BE2C (cell line): ENCODE measurements around the gene COL27A1.
"Not testable (repeated sequence)": the region's sequence is repeated elsewhere in the genome, so short reads cannot be mapped to it uniquely, and the experiment has no call there.

Experiments used
- DNase-seq: peaks from one replicate; pipeline ENCODE4 v3.0.0-alpha.2; 2020
- H3K27me3 ChIP-seq: fragments of 250-450 bp; sonication (Bioruptor Pico); 2 replicates; pipeline ENCODE4 v1.5.1; 2020; ENCODE audit warnings: mild to moderate bottlenecking
- H3K36me3 ChIP-seq: fragments of 250-450 bp; sonication (Bioruptor Pico); 2 replicates; pipeline ENCODE4 v1.5.1; 2020; ENCODE audit warnings: mild to moderate bottlenecking
- H3K4me1 ChIP-seq: fragments of 250-450 bp; sonication (Bioruptor Pico); 2 replicates; pipeline ENCODE4 v1.5.1; 2020
- H3K4me3 ChIP-seq: 2 replicates; pipeline ENCODE4 v1.5.1; 2011; ENCODE audit warnings: low read depth, low read length
- H3K9me3 ChIP-seq: fragments of 250-450 bp; sonication (Bioruptor Pico); 2 replicates; pipeline ENCODE4 v1.5.1; 2020
- TF ChIP-seq, protein P1 (sequence below): IDR thresholded peaks from 2 replicates; pipeline ENCODE4 v1.5.1; 2012; ENCODE audit warnings: mild to moderate bottlenecking, low read depth, low read length

The COL27A1 gene

DNA sequence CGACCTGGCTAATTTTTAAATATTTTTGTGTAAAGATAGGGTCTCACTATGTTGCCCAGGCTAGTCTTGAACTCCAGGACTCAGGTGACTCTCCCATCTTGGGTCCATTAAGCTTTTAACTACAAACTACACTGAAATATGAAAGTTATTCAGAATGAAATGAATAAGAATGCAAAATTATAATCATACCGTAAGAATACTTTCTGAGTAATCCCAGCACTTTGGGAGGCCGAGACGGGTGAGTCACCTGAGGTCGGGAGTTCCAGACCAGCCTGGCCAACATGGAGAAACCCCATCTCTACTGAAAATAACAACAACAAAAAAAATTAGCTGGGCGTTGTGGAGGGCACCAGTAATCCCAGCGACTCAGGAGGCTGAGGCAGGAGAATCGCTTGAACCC lies 166.4 kb downstream of the COL27A1 start:
- Histone ChIP-seq H3K4me3 (no peak overlapping the region), H3K27me3 (no peaks in the 10 kb centered on the region), H3K36me3 (no peaks in the 10 kb centered on the region), H3K4me1 (no peaks in the 10 kb centered on the region), H3K9me3 (no peaks in the 10 kb centered on the region)
- TF ChIP-seq, protein P1, sequence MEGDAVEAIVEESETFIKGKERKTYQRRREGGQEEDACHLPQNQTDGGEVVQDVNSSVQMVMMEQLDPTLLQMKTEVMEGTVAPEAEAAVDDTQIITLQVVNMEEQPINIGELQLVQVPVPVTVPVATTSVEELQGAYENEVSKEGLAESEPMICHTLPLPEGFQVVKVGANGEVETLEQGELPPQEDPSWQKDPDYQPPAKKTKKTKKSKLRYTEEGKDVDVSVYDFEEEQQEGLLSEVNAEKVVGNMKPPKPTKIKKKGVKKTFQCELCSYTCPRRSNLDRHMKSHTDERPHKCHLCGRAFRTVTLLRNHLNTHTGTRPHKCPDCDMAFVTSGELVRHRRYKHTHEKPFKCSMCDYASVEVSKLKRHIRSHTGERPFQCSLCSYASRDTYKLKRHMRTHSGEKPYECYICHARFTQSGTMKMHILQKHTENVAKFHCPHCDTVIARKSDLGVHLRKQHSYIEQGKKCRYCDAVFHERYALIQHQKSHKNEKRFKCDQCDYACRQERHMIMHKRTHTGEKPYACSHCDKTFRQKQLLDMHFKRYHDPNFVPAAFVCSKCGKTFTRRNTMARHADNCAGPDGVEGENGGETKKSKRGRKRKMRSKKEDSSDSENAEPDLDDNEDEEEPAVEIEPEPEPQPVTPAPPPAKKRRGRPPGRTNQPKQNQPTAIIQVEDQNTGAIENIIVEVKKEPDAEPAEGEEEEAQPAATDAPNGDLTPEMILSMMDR: no peak
- DNase-seq: no peak

DNA sequence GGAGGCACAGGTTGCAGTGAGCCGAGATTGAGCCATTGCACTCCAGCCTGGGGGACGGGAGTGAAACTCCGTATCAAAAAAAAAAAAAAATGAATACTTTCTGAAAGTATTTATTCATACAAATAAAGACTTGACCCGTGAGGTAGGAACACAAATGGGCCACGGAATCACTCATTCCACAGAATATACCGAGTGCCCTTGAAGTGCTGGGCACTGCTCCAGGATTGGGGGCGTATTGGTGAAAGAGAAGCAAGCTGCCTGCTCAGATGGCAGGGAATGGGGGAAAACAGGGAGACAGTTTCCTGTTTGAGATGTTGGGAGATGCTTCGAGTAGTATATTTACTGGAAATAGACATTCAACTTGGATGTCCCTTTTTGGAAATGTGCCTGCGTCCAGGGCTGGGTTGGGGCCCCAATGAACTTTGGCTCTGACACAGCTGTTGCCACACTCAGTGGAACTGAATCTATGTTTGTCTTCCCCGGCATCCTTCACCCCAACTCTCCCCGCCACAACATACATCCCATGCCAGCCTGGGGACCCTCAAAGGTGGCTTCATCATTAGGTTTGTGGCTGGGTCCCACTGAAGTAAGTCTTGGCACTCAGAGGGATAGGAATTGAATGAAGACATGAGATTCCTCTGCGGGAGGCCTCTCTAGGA lies 167.0 kb downstream of the COL27A1 start:
- H3K36me3 ChIP-seq, H3K4me3 ChIP-seq, H3K9me3 ChIP-seq, H3K4me1 ChIP-seq, H3K27me3 ChIP-seq, DNase-seq: not testable (repeated sequence)

DNA sequence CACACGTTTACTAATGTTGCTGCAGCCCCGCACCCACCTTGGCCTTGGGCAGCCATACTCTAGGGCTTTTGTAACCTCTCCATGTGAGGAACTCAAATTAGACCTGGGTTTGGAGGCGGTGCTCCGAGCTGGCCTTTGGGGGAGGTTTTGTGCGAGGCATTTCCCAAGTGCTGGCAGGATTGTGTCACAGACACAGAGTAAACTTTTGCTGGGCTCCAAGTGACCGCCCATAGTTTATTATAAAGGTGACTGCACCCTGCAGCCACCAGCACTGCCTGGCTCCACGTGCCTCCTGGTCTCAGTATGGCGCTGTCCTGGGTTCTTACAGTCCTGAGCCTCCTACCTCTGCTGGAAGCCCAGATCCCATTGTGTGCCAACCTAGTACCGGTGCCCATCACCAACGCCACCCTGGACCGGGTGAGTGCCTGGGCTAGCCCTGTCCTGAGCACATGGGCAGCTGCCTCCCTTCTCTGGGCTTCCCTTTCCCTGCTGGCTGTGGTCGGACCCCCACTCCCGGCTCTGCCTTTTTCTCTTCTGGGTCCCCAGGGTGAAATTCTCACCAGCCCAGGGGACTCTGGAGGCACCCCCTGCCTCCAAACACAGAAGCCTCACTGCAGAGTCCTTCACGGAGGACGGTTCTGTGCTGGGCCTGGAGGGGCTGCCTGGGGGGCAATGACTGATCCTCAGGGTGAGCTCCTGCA lies 167.6 kb downstream of the COL27A1 start, which contains the start of gene ORM1:
ORM1 (plus strand) TSS at position 268 of the 701 bp plus-strand sequence; CDS start at position 304, 36 bp downstream.
- not testable (repeated sequence) for DNase-seq, H3K36me3 ChIP-seq, H3K4me1 ChIP-seq

DNA sequence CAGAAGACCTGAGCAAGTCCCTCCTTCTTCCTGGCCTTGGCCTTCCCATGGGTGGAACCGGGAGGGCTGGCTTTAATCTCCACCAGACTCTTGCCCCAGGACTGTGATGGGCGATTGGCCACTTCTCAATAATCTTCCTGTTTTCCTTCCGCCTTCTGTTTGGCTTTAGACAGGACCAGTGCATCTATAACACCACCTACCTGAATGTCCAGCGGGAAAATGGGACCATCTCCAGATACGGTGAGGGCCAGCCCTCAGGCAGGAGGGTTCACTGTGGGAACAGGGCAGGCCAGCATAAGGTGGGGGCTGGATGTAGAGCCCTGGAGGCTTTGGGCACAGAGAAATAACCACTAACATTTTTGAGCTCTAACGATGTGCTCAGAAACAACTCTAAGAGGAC lies 168.5 kb downstream of the COL27A1 start:
- H3K36me3 ChIP-seq, H3K4me1 ChIP-seq, DNase-seq, H3K4me3 ChIP-seq, H3K27me3 ChIP-seq, H3K9me3 ChIP-seq: not testable (repeated sequence)

More for the DNA sequence above, 167.6 kb downstream of the COL27A1 start, which contains the start of gene ORM1:
- H3K27me3 ChIP-seq, H3K9me3 ChIP-seq, H3K4me3 ChIP-seq: not testable (repeated sequence)

DNA sequence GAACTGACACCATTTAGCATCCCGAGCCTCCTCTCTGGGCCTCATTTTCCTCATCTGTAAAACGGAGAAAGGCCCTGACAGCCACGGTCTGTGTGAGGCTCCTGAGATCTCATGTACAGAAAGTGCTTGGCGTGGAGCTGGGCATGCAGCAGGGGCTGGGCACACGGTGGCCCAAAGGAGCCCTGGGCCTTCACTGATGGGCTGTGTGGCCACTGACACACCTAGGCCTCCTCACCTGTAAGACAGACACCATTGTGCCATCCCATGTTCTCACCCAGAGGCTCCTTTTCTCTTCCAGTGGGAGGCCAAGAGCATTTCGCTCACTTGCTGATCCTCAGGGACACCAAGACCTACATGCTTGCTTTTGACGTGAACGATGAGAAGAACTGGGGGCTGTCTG lies 169.2 kb downstream of the COL27A1 start:
- no peak for DNase-seq
- H3K9me3 ChIP-seq: no peaks in the 10 kb centered on the region
- TF ChIP-seq, protein P1: no peak
- no peaks in the 10 kb centered on the region for H3K36me3 ChIP-seq
- H3K4me1 ChIP-seq: no peaks in the 10 kb centered on the region
- no peaks in the 10 kb centered on the region for H3K27me3 ChIP-seq
- no peak overlapping the region for H3K4me3 ChIP-seq

DNA sequence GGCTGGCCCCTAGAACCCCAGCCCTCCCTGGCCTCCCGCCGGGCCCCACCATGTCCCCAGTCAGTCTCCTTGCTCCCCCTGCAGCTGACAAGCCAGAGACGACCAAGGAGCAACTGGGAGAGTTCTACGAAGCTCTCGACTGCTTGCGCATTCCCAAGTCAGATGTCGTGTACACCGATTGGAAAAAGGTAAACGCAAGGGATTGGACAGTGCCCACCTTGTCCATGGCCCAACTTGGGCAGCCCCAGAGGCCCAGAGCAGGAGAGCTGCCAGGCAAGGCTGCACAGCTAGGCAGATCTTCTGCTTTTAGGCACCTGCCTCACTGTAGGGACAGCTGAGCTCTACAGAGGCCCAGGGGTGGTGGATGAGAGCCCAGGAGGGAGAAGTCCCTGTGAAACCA lies 169.6 kb downstream of the COL27A1 start:
- H3K36me3 ChIP-seq, DNase-seq, H3K27me3 ChIP-seq, H3K4me1 ChIP-seq, H3K9me3 ChIP-seq, H3K4me3 ChIP-seq: not testable (repeated sequence)

DNA sequence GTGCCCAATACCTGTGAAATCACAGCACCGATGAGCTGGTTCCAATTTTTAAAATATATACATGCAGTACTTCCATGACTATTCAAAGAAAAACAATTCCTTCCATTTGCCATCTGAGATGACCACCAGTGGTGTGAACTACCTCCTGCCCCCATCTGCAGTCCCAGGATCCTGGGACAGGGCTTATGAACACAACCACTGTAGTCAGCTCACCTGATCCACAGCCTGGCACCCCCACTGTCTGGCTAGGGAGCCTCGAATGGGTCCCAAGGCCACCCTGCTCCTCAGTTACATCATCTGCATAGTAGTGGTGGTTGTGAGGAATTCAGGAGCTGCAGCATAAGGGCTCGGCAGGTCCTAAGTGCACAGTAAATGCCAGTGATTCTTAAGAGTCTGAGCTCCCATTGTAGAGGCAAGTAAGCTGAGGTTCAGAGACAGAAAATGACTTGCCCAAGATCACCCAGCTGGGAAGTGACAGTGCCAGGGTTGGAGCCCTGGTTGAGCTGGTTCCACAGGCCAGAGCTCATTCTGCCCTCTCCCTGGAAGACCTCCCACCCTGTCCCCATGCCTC lies 170.4 kb downstream of the COL27A1 start:
- not testable (repeated sequence) for H3K36me3 ChIP-seq, H3K9me3 ChIP-seq, DNase-seq, H3K4me3 ChIP-seq, H3K4me1 ChIP-seq, H3K27me3 ChIP-seq

DNA sequence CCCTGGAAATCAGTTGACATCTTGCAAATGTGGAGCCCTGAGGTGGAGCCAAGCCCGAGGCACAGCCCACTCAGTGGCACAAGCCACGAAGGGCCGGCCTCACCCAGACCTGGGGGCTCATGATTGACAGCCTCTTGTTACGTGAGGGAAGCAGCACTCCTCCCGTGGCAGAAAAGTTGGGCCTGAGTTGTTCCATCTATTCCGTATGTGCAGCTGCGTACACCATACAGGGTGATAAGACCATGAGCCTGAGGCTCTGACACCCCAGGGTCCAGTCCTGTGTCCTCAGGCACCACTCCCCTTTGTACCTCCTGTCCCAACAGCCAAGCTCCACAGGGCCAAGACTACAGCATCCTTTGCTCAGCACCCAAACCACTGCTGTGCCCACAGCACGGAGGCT lies 172.4 kb downstream of the COL27A1 start:
- no peak for DNase-seq
- Histone ChIP-seq H3K4me1 (no peaks in the 10 kb centered on the region), H3K27me3 (no peaks in the 10 kb centered on the region), H3K4me3 (no peak overlapping the region), H3K36me3 (no peaks in the 10 kb centered on the region), H3K9me3 (no peaks in the 10 kb centered on the region)
- TF ChIP-seq, protein P1: no peak

DNA sequence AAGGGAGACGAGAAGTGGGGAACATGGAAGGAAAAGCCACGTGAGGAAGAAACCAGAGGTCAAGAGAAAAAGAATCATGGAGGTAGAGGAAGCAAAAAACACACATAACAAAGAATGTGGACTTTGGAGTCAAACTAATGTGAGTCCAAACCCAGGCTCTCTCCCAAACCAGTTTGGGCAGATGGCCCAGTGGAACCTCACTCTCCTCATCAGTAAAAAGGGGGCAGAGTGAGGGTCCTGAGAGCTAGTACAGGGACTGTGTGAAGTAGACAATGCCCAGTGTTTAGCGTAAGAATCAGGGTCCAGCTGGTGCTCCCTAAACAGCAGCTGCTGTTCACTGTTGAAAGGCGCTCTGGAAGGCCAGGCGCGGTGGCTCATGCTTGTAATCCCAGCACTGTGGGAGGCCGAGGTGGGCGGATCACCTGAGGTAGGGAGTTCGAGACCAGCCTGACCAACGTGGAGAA lies 173.1 kb downstream of the COL27A1 start:
- not testable (repeated sequence) for H3K27me3 ChIP-seq, H3K4me3 ChIP-seq, DNase-seq, H3K36me3 ChIP-seq, H3K4me1 ChIP-seq, H3K9me3 ChIP-seq

DNA sequence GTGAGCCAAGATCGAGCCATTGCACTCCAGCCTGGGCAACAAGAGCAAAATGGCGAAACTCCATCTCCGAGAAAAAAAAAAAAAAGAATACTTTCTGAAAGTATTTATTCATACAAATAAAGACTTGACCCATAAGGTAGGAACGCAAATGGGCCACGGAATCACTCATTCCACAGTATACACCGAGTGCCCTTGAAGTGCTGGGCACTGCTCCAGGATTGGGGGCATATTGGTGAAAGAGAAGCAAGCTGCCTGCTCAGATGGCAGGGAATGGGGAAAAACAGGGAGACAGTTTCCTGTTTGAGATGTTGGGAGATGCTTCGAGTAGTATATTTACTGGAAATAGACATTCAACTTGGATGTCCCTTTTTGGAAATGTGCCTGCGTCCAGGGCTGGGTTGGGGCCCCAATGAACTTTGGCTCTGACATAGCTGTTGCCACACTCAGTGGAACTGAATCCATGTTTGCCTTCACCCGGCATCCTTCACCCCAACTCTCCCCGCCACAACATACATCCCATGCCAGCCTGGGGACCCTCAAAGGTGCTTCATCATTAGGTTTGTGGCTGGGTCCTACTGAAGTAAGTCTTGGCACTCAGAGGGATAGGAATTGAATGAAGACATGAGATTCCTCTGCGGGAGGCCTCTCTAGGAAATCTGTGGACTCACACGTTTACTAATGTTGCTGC lies 173.7 kb downstream of the COL27A1 start:
- not testable (repeated sequence) for H3K4me3 ChIP-seq, H3K36me3 ChIP-seq, H3K9me3 ChIP-seq, DNase-seq, H3K4me1 ChIP-seq, H3K27me3 ChIP-seq

DNA sequence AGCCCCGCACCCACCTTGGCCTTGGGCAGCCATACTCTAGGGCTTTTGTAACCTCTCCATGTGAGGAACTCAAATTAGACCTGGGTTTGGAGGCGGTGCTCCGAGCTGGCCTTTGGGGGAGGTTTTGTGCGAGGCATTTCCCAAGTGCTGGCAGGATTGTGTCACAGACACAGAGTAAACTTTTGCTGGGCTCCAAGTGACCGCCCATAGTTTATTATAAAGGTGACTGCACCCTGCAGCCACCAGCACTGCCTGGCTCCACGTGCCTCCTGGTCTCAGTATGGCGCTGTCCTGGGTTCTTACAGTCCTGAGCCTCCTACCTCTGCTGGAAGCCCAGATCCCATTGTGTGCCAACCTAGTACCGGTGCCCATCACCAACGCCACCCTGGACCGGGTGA lies 174.3 kb downstream of the COL27A1 start, which contains the start of gene ORM2:
ORM2 (plus strand) TSS at position 245 of the 398 bp plus-strand sequence; CDS start at position 281, 36 bp downstream.
- not testable (repeated sequence) for H3K36me3 ChIP-seq, DNase-seq, H3K4me3 ChIP-seq, H3K27me3 ChIP-seq, H3K4me1 ChIP-seq, H3K9me3 ChIP-seq
